Measurements from ENCODE around the gene PRDM16. TPM values are rescaled to one million over a fixed set of nuclear protein-coding genes. Genes with fewer than 3 reads are reported as not detected.

PRDM16 gene
- total RNA-seq, 1 donor from 2014 or later = not detected

- DNase-seq (ENCODE audit: low read depth) = no peak
Measured at GRCh38 chr1:3251099-3251806, 182.2 kb downstream of the PRDM16 start.

GRCh38 chr1:3251807-3252428, 182.9 kb downstream of the PRDM16 start:
- no peak for DNase-seq (ENCODE audit: low read depth)

- DNase-seq (ENCODE audit: low read depth) = no peak
Measured at GRCh38 chr1:3255680-3256079, 186.7 kb downstream of the PRDM16 start.

- DNase-seq (ENCODE audit: low read depth) = no peak
Measured at GRCh38 chr1:3257788-3258187, 188.8 kb downstream of the PRDM16 start.

GRCh38 chr1:3258386-3259003, 189.5 kb downstream of the PRDM16 start:
- no peak for DNase-seq (ENCODE audit: low read depth)

GRCh38 chr1:3259020-3259419, 190.0 kb downstream of the PRDM16 start:
- no peak for DNase-seq (ENCODE audit: low read depth)

GRCh38 chr1:3261007-3261968, 192.3 kb downstream of the PRDM16 start:
- DNase-seq (ENCODE audit: low read depth) = no peak

GRCh38 chr1:3261969-3262579, 193.1 kb downstream of the PRDM16 start:
- no peak for DNase-seq (ENCODE audit: low read depth)

GRCh38 chr1:3262681-3263286, 193.8 kb downstream of the PRDM16 start:
- DNase-seq (ENCODE audit: low read depth) = no peak

- DNase-seq (ENCODE audit: low read depth) = no peak
Measured at GRCh38 chr1:3263790-3264189, 194.8 kb downstream of the PRDM16 start.

- DNase-seq (ENCODE audit: low read depth) = no peak
Measured at GRCh38 chr1:3264456-3264855, 195.5 kb downstream of the PRDM16 start.

GRCh38 chr1:3265835-3266805, 197.1 kb downstream of the PRDM16 start:
- DNase-seq (ENCODE audit: low read depth) = no peak

GRCh38 chr1:3266870-3267549, 198.0 kb downstream of the PRDM16 start:
- DNase-seq (ENCODE audit: low read depth) = no peak

- DNase-seq (ENCODE audit: low read depth) = no peak
Measured at GRCh38 chr1:3267550-3268270, 198.7 kb downstream of the PRDM16 start.

GRCh38 chr1:3268281-3268680, 199.3 kb downstream of the PRDM16 start:
- DNase-seq (ENCODE audit: low read depth) = no peak

- DNase-seq (ENCODE audit: low read depth) = no peak
Measured at GRCh38 chr1:3270403-3271245, 201.6 kb downstream of the PRDM16 start.

GRCh38 chr1:3271866-3272265, 202.9 kb downstream of the PRDM16 start:
- DNase-seq (ENCODE audit: low read depth) = no peak
